ENCODE measurements around the gene PDCD2L.
"Not testable (repeated sequence)": the region's sequence is repeated elsewhere in the genome, so short reads cannot be mapped to it uniquely, and the experiment has no call there.

The PDCD2L gene

GRCh38 chr19:34373601-34374288, 30.5 kb upstream of the PDCD2L start:
- no peak for DNase-seq (ENCODE audit: low read depth in 2 of 2)

GRCh38 chr19:34375598-34375997, 28.6 kb upstream of the PDCD2L start:
- no peak for DNase-seq (ENCODE audit: low read depth in 2 of 2)

- DNase-seq (ENCODE audit: low read depth in 2 of 2) = no peak
These were observed 23.5 kb upstream of the PDCD2L start for GRCh38 chr19:34380639-34381241.

GRCh38 chr19:34381399-34382251, 22.6 kb upstream of the PDCD2L start:
- no peak for DNase-seq (ENCODE audit: low read depth in 2 of 2)

GRCh38 chr19:34382471-34382870, 21.7 kb upstream of the PDCD2L start:
- no peak for DNase-seq (ENCODE audit: low read depth in 2 of 2)

- DNase-seq (ENCODE audit: low read depth in 2 of 2) = no peak
These were observed 20.6 kb upstream of the PDCD2L start for GRCh38 chr19:34383599-34383998.

- DNase-seq (ENCODE audit: low read depth in 2 of 2) = no peak
These were observed 17.4 kb upstream of the PDCD2L start for GRCh38 chr19:34386645-34387445.

- DNase-seq (ENCODE audit: low read depth in 2 of 2) = no peak
These were observed 16.8 kb upstream of the PDCD2L start for GRCh38 chr19:34387446-34387810.

- DNase-seq (ENCODE audit: low read depth in 2 of 2) = not testable (repeated sequence)
These were observed 15.5 kb upstream of the PDCD2L start for GRCh38 chr19:34388745-34389144.

- no peak for DNase-seq (ENCODE audit: low read depth in 2 of 2)
These were observed 12.4 kb upstream of the PDCD2L start for GRCh38 chr19:34391813-34392212.

- no peak for DNase-seq (ENCODE audit: low read depth in 2 of 2)
These were observed 11.2 kb upstream of the PDCD2L start for GRCh38 chr19:34393031-34393430.

GRCh38 chr19:34393629-34394028, 10.6 kb upstream of the PDCD2L start:
- DNase-seq (ENCODE audit: low read depth in 2 of 2) = no peak

GRCh38 chr19:34397853-34398252, 6.3 kb upstream of the PDCD2L start:
- no peak for DNase-seq (ENCODE audit: low read depth in 2 of 2)

- no peak for DNase-seq (ENCODE audit: low read depth in 2 of 2)
These were observed 4.3 kb upstream of the PDCD2L start for GRCh38 chr19:34399886-34400285.

- DNase-seq (ENCODE audit: low read depth in 2 of 2) = not testable (repeated sequence)
These were observed 3.4 kb upstream of the PDCD2L start for GRCh38 chr19:34400844-34401243.

- no peak for DNase-seq (ENCODE audit: low read depth in 2 of 2)
These were observed 2.1 kb upstream of the PDCD2L start for GRCh38 chr19:34402074-34402600.

GRCh38 chr19:34403784-34404108, 453 bp upstream of the PDCD2L start:
- DNase-seq (ENCODE audit: low read depth in 2 of 2) = no peak

GRCh38 chr19:34405892-34406660, 1.9 kb downstream of the PDCD2L start:
- DNase-seq (ENCODE audit: low read depth in 2 of 2) = no peak

- DNase-seq (ENCODE audit: low read depth in 2 of 2) = no peak
These were observed 4.2 kb downstream of the PDCD2L start for GRCh38 chr19:34408411-34408810.

- no peak for DNase-seq (ENCODE audit: low read depth in 2 of 2)
These were observed 5.3 kb downstream of the PDCD2L start for GRCh38 chr19:34409189-34410164.

All from fibroblast of skin of left quadriceps (primary cell).